ENCODE data around the gene HNRNPUL2.

Gene HNRNPUL2

GRCh38 chr11:62726915-62727164, 417 bp downstream of the HNRNPUL2 start:
- no peak for DNase-seq (ENCODE audit: low read depth)

GRCh38 chr11:62726156-62726914, 922 bp downstream of the HNRNPUL2 start:
- DNase-seq (ENCODE audit: low read depth), result no peak

GRCh38 chr11:62725646-62726045, 1.6 kb downstream of the HNRNPUL2 start:
- DNase-seq (ENCODE audit: low read depth), result no peak

DNA sequence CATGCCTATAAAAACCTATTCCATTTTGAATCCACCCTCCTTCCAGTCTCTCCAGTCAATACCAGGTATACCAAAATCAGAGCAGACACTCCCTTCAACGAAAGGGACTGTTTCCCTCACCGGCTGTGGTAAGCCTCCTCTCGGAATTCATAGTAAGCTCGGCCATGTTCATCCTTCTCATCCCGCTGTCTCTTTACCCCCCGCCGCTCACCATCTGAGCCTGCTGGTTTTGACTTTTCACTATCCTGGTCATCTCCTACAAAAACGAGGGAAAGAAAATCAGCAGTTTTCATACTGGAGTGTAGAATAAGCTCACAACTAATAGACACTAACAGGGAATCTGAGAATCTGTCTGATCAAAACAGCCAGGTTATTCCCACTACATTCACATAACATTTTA, 3.1 kb downstream of the HNRNPUL2 start:
- no peak for DNase-seq (ENCODE audit: low read depth)

DNA sequence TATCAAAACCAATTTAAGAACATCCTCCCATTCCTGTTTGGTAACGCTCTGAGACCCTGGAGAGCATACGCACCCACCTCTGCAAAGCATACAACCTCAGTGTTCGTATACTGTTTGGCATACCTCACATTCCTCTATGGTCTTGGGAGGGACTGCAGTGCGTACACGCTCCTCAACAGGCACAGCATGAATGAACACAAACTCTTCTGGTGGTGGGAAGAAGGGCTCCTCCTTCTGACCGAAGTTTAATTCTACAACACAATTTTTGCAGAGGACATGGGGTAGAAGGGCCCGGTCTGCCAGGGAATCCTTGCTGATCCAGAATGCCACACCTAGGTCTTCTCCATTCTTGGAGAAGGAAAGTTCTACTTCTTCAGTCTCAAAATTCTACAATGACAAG, 5.3 kb downstream of the HNRNPUL2 start:
- DNase-seq (ENCODE audit: low read depth), result no peak

DNA sequence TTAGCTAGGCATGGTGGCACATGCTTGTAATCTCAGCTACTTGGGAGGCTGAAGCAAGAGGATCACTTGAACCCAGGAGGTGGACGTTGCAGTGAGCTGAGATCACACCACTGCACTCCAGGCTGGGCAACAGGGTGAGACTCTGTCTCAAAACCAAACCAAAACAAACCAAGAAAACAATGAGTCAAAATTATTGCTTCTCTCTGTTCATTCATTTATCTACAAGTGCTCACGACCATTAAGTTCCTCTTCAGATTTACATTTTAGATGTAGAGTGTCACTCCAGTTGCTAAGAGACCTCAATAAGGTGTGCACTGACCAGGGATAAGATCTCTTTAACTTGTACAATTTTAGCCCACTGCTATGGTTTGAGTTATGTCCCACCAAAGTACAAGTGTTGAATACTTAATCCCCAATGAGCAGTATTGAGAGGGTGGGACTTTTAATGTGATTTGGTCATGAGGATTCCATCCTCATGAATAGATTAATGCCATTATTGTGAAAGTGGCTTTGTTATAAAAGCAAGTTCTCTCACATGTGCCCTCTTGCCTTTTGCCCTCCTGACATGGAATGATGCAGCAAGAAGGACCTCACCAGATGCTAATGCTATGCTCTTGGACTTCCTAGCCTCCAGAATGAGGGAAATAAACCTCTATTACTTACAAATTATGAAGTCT, 7.8 kb downstream of the HNRNPUL2 start:
- DNase-seq (ENCODE audit: low read depth), result no peak

DNA sequence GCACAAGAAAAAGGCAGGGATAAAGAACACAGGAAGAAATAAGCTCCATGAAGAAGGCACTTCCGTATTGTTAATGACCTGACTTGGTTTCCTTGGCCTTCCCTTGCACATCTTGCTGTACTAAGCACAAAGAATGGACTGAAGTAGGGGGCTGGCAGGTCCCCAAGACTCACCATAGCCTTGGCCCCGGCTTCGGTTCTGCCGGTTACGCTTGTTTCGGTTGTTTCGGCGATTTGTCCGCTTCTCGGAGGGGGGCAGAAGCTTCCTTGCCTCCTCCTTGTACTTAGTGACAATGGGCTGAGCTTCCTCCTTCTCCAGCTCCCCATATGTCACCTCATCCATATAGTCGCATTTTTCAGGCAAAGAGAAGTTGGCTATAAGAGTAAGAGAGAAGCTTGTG, 10.4 kb downstream of the HNRNPUL2 start:
- no peak for DNase-seq (ENCODE audit: low read depth)

- DNase-seq (ENCODE audit: low read depth), result no peak
Observed at GRCh38 chr11:62716206-62716605, 11.1 kb downstream of the HNRNPUL2 start.

- DNase-seq (ENCODE audit: low read depth), result no peak
Observed at GRCh38 chr11:62715150-62716130, 11.8 kb downstream of the HNRNPUL2 start.

DNA sequence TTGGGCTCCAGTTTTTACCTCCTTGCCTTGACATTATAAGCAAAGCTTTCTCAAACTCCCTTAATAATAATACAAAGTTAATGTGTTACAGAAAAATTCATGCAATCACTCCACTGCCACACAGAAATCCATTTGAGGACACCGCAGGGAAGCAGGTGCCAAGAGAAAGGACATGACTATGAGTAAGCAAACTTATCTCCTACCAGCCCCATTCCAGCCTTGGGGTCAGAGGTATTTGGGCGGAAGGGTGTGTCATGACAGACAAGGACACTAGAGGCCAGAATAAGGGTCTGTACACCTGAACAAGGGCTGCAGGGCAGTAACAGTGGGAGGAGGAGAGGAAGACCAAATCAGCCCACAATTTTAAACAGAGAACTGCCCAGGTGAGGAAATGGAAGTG, 13.9 kb downstream of the HNRNPUL2 start:
- DNase-seq (ENCODE audit: low read depth), result no peak

GRCh38 chr11:62712861-62713260, 14.4 kb downstream of the HNRNPUL2 start:
- DNase-seq (ENCODE audit: low read depth), result no peak

GRCh38 chr11:62712276-62712812, 14.9 kb downstream of the HNRNPUL2 start:
- no peak for DNase-seq (ENCODE audit: low read depth)

DNA sequence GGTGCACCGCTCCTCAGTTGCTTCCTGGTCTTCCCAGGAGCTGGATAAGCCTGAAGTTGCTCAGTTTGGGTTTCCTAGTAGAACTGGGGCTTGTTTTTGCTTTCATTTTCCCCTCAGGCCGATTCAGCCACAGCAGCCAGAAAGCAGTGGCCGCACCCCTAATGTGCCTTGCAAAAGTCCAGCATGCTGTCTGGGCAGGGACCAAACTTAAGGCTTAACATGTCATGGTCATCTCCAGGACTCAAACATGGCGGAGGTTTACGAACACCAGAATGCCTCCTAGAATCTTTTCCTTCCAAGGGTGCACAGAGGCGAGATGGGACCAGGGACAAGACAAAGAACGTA, 17.3 kb downstream of the HNRNPUL2 start:
- DNase-seq (ENCODE audit: low read depth), result peak; percentile 8

DNA sequence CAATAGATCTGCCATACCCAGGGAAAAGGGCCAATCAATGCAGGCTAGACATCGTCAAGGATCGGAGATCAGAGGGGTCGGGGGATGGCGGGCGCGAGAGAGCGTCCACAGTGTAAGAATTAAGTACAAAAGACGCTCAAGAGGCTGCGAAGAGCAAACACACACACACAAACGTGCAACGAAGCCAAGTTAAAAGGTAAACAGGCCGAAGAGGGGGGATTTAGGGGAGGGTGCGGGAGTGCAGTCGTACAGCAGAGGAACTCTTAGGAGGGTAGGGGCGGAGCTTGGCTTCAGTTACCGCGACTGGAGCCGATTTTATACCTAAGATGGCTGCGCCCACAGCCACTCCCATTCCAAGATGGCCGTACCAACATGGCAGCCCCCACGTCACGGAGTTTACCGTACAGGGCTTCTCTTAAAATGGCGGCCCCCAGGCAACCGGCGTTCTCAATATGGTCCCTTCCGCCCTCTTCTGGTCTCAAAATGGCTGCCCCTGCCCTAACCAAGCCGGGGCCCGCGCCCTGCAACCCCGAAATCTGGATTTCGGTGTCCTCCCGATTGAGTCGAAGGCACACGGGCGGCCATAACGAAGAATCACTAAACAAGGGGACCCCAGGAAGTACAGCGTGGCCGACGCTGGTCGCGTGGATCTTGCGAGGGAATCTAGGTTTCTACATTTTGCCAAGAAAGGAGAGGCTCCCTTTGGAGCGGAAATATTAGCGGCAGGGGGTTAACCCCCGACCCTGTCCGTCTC, 17.8 kb downstream of the HNRNPUL2 start:
- DNase-seq (ENCODE audit: low read depth), result peak; percentile 92

GRCh38 chr11:62708793-62709192, 18.5 kb downstream of the HNRNPUL2 start:
- peak; percentile 21 for DNase-seq (ENCODE audit: low read depth)

DNA sequence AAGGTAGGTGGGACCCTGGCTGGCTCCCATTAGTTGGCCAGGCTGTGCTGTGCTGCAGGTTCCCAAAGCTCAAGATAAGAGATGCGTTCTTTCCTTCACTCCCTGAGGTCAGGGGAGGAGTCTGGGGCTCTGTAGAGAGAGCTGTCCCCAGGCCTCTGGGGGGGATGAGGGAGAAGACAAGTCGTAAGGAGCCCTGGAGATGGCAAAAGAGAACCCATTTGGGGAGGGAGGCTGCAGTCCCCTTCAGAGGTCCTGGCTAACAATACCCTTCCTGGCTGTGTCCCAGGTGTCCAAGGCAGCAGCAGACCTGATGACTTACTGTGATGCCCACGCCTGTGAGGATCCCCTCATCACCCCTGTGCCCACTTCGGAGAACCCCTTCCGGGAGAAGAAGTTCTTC, 18.9 kb downstream of the HNRNPUL2 start:
- no peak for DNase-seq (ENCODE audit: low read depth)

DNA sequence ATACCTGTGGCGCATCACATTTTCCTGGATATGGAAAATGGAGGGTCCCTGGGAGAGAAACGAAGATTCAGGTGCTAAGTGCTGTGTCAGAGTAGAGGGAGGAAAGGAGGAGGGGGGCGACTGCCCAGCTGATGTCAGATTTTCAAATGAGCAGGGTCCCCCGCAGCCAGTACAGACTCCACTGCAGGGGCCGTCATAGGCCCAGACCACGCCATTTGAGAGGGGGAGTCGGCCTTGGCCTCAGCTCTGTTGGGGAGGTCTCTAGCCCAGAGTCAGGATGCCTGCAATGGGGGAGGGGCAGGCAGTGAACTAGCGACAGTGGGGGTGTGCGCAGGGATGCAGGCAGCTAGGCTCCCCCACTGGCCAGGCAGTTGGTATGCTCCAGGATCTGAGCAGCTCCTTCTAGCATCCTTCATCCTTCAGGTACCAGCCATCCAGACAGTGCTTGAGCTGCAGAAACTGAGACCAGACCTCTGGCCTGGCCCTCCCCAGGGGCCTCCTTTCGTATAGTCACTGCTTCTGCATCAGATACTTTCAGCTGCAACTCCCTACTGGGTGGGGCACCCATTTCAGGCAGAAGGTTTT, 19.9 kb downstream of the HNRNPUL2 start, which contains the start of the genes BSCL2 and GNG3:
BSCL2 (minus strand) TSS at position 148 of the 585 bp plus-strand sequence. CDS start 229 bp downstream, outside the sequence.
GNG3 (plus strand) TSS at position 400 of the 585 bp plus-strand sequence. CDS start 620 bp downstream, outside the sequence.
- no peak for DNase-seq (ENCODE audit: low read depth)

- no peak for DNase-seq (ENCODE audit: low read depth)
Observed at GRCh38 chr11:62706850-62707247, 20.4 kb downstream of the HNRNPUL2 start.

- peak; percentile 92 for DNase-seq (ENCODE audit: low read depth)
Observed at GRCh38 chr11:62705880-62706849, 21.1 kb downstream of the HNRNPUL2 start.

DNA sequence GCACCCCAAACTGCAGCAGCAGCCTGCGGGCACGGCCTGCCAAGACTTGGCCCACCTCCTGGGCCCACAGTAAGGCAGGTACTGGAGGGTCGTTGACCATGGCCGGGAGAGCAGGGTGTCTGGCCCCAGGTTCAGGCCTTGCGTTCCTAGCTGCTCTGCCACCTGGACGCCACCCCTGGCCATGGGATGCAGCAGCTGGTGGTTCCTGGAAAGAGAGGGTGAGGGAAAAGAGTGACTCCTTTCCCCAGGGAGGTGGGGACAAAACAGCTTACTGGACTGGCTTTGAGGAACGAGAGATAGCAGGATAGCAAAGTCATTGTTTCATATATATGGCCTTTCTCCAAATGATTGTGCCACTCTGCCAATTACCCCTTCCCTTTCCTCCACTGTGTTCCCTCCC, 21.8 kb downstream of the HNRNPUL2 start:
- DNase-seq (ENCODE audit: low read depth), result no peak
